ENCODE data around the gene KCNH5.

The KCNH5 gene

GRCh38 chr14:62654641-62655040 lies 390.6 kb downstream of the KCNH5 start:
- DNase-seq (ENCODE audit: low read depth): no peak
- no peak for TF ChIP-seq CTCF (IDR thresholded peaks at IDR 0.05; ENCODE audit: low read depth, low read length, missing control alignments)
- H3K4me3 ChIP-seq (ENCODE audit: low read depth, low read length): no peak overlapping the region
